GM21360 (cell line): ENCODE results near the gene RFC4.
"Not testable (repeated sequence)": the region's sequence is repeated elsewhere in the genome, so short reads cannot be mapped to it uniquely, and the experiment has no call there.

Experiments
- ATAC-seq: cut with Tn5 transposase; IDR thresholded peaks from one replicate; pipeline ENCODE4 v1.9.1; 2021; ENCODE audit warnings: mild to moderate bottlenecking, moderate library complexity; ENCODE audit not compliant: unreplicated experiment

The RFC4 gene

GRCh38 chr3:186825294-186825821, 19.1 kb upstream of the RFC4 start:
- ATAC-seq = no peak

- no peak for ATAC-seq
Observed at GRCh38 chr3:186824430-186825139, 18.3 kb upstream of the RFC4 start.

- no peak for ATAC-seq
Observed at GRCh38 chr3:186823386-186823785, 17.1 kb upstream of the RFC4 start.

- not testable (repeated sequence) for ATAC-seq
Observed at GRCh38 chr3:186822388-186822759, 16.1 kb upstream of the RFC4 start.

- ATAC-seq = no peak
Observed at GRCh38 chr3:186821429-186822387, 15.4 kb upstream of the RFC4 start.

GRCh38 chr3:186818956-186819355, 12.7 kb upstream of the RFC4 start:
- ATAC-seq = no peak

- no peak for ATAC-seq
Observed at GRCh38 chr3:186818516-186818915, 12.2 kb upstream of the RFC4 start.

GRCh38 chr3:186815435-186815834, 9.2 kb upstream of the RFC4 start:
- no peak for ATAC-seq

GRCh38 chr3:186814100-186814499, 7.8 kb upstream of the RFC4 start:
- ATAC-seq = no peak

- not testable (repeated sequence) for ATAC-seq
Observed at GRCh38 chr3:186811313-186811712, 5.0 kb upstream of the RFC4 start.

GRCh38 chr3:186810336-186810996, 4.2 kb upstream of the RFC4 start:
- ATAC-seq = no peak

- no peak for ATAC-seq
Observed at GRCh38 chr3:186807231-186807630, 949 bp upstream of the RFC4 start.

GRCh38 chr3:186803447-186803846, 2.8 kb downstream of the RFC4 start:
- not testable (repeated sequence) for ATAC-seq

GRCh38 chr3:186802701-186803100, 3.6 kb downstream of the RFC4 start:
- no peak for ATAC-seq

GRCh38 chr3:186800285-186800684, 6.0 kb downstream of the RFC4 start:
- no peak for ATAC-seq

- no peak for ATAC-seq
Observed at GRCh38 chr3:186798239-186798874, 7.9 kb downstream of the RFC4 start.

GRCh38 chr3:186790261-186790981, 15.9 kb downstream of the RFC4 start:
- ATAC-seq = no peak

- no peak for ATAC-seq
Observed at GRCh38 chr3:186789554-186790260, 16.6 kb downstream of the RFC4 start.
